HepG2 (cell line): ENCODE data around the gene DAAM1. TPM values are rescaled to one million over a fixed set of nuclear protein-coding genes. Genes with fewer than 3 reads are reported as not detected.

ENCODE experiments used
- ARID5B ChIP-seq: IDR thresholded peaks from 2 replicates; pipeline ENCODE4 v1.4.0; 2020; ENCODE audit warnings: mild to moderate bottlenecking, missing genetic modification reagents
- FLYWCH1 ChIP-seq: sonication (generic); formaldehyde crosslinking; IDR thresholded peaks from 2 replicates; pipeline ENCODE4 v1.8.1; 2023; ENCODE audit warnings: mild to moderate bottlenecking, missing genetic modification reagents
- HBP1 ChIP-seq: IDR thresholded peaks from 2 replicates; pipeline ENCODE4 v1.6.1; 2016; ENCODE audit warnings: low read depth, control low read depth
- HCFC1 ChIP-seq: fragments of 150-350 bp; IDR thresholded peaks from 2 replicates; pipeline ENCODE4 v1.6.1; 2014; ENCODE audit warnings: low read depth, low read length
- HDAC1 ChIP-seq: sonication (generic); formaldehyde crosslinking; IDR thresholded peaks from 2 replicates; pipeline ENCODE4 v1.5.1; 2020; ENCODE audit warnings: mild to moderate bottlenecking, missing genetic modification reagents
- KMT2B ChIP-seq: IDR thresholded peaks from 2 replicates; pipeline ENCODE4 v1.6.1; 2016; ENCODE audit warnings: missing genetic modification reagents, missing compliant biosample characterization
- MTERF4 ChIP-seq: sonication (generic); formaldehyde crosslinking; IDR thresholded peaks from 2 replicates; pipeline ENCODE4 v1.8.0; 2023; ENCODE audit warnings: mild to moderate bottlenecking, missing genetic modification reagents
- NFIB ChIP-seq: sonication (generic); formaldehyde crosslinking; IDR thresholded peaks from 2 replicates; pipeline ENCODE4 v1.9.0; 2021; ENCODE audit warnings: missing genetic modification reagents, mild to moderate bottlenecking, borderline replicate concordance
- PTBP1 ChIP-seq: fragments of 200-400 bp; formaldehyde crosslinking; IDR thresholded peaks from 2 replicates; pipeline ENCODE4 v1.6.1; 2018; ENCODE audit warnings: low read length, low read depth; ENCODE audit not compliant: poor library complexity, severe bottlenecking
- SIN3A ChIP-seq: IDR thresholded peaks from 2 replicates; pipeline ENCODE4 v1.6.1; 2011; ENCODE audit warnings: low read depth, mild to moderate bottlenecking, control low read depth, low read length, borderline replicate concordance
- SMYD3 ChIP-seq: sonication (generic); formaldehyde crosslinking; IDR thresholded peaks from 2 replicates; pipeline ENCODE4 v1.8.1; 2023; ENCODE audit warnings: mild to moderate bottlenecking, missing genetic modification reagents
- TOPORS ChIP-seq: sonication (generic); formaldehyde crosslinking; IDR thresholded peaks from 2 replicates; pipeline ENCODE4 v1.8.0; 2023; ENCODE audit warnings: mild to moderate bottlenecking, missing genetic modification reagents
- ZIK1 ChIP-seq: sonication (generic); formaldehyde crosslinking; IDR thresholded peaks from 2 replicates; pipeline ENCODE4 v1.5.0; 2020; ENCODE audit warnings: mild to moderate bottlenecking, low read depth, missing genetic modification reagents, borderline replicate concordance
- ZNF30 ChIP-seq: sonication (generic); formaldehyde crosslinking; IDR thresholded peaks from 2 replicates; pipeline ENCODE4 v1.5.0; 2020; ENCODE audit warnings: mild to moderate bottlenecking, missing genetic modification reagents
- polyA plus RNA-seq, 8 experiments: library from polyadenylated mRNA; depleted of rRNA in 3 of 8; stranded (reverse) in 7 of 8; unstranded in 1 of 8; fragments of >200 nt; fragmentation: Illumina TruSeq in 4 of 8; extraction: Trizol in 4 of 8; gene quantifications; 2 replicates each; pipeline versions ENCODE4 v1.2.1 to v1.2.3, GENCODE V29; 2011 to 2016; ENCODE audit warnings: low read depth in 4 of 8, missing spikeins in 1 of 8, mixed read lengths in 1 of 8; ENCODE audit not compliant: insufficient read depth in 1 of 8
- total RNA-seq, 5 experiments: library from RNA; depleted of rRNA; stranded (reverse); fragments of >200 nt; fragmentation: Illumina TruSeq; extraction: Trizol; gene quantifications; 2 replicates each; pipeline ENCODE4 v1.2.3, GENCODE V29; 2016; ENCODE audit warnings: low read depth in 1 of 5

Gene DAAM1
- total and polyA plus RNA-seq, 2 of the 13 experiments (the other 11 are each of a cell fraction or from before 2014, with no cell fraction given), result 10.9 to 24.5 TPM

GRCh38 chr14:59187802-59188460, 536 bp upstream of the DAAM1 start (continued):
- TF ChIP-seq SIN3A (peak; percentile 18; the same call in 1 of the 2 replicates), ZNF30 (CRISPR knock-in tag) (no peak), MTERF4 (CRISPR knock-in tag) (0 out of 2 replicates have a peak, but pooled peaks have one; percentile 63), HCFC1 (no peak), ARID5B (CRISPR knock-in tag) (peak; percentile 5; the same call in 1 of the 2 replicates), SMYD3 (no peak), HDAC1 (0 out of 2 replicates have a peak, but pooled peaks have one; percentile 0), HBP1 (no peak), FLYWCH1 (no peak), ZIK1 (CRISPR knock-in tag) (no peak), PTBP1 (no peak), TOPORS (CRISPR knock-in tag) (no peak), KMT2B (CRISPR knock-in tag) (no peak), NFIB (CRISPR knock-in tag) (no peak)
